Left lung (tissue), 10 donors: ENCODE measurements around the gene CNBP. TPM values are rescaled to one million over a fixed set of nuclear protein-coding genes. Genes with fewer than 3 reads are reported as not detected.

ENCODE experiments used
- ATAC-seq: fragments of 200-7000 bp; cut with Tn5 transposase; one replicate; pipeline ENCODE4 v1.9.1; 2020; ENCODE audit warnings: moderate library complexity
- DNase-seq, 4 donors: peaks; one replicate each; pipeline ENCODE4 v3.0.0-alpha.2; 2013 to 2020
- H3K27ac ChIP-seq, 2 donors: fragments of 200-600 bp; sonication (generic) in 1 of 2; one replicate each; pipeline versions ENCODE4 v1.5.0 to v1.8.0; 2020 to 2021
- H3K27me3 ChIP-seq, 2 donors: fragments of 200-600 bp; sonication (generic) in 1 of 2; one replicate each; pipeline versions ENCODE4 v1.5.0 to v1.8.0; 2020 to 2021
- H3K36me3 ChIP-seq, 2 donors: fragments of 200-600 bp; sonication (generic) in 1 of 2; one replicate each; pipeline versions ENCODE4 v1.5.0 to v1.8.0; 2020 to 2021
- H3K4me1 ChIP-seq, 2 donors: fragments of 200-600 bp; one replicate each; pipeline ENCODE4 v1.8.0; 2021
- H3K4me3 ChIP-seq, 2 donors: fragments of 200-600 bp; sonication (generic) in 1 of 2; one replicate each; pipeline versions ENCODE4 v1.5.0 to v1.8.0; 2020 to 2021; ENCODE audit warnings: mild to moderate bottlenecking in 1 of 2
- H3K9me3 ChIP-seq, 2 donors: fragments of 200-600 bp; sonication (generic) in 1 of 2; one replicate each; pipeline versions ENCODE4 v1.5.0 to v1.8.0; 2020 to 2021
- intact Hi-C, 2 donors: fragments of 100-400 bp; cut with DNase I; formaldehyde crosslinking; loops; one replicate each; pipeline versions ENCODE4 v1.11.2 to v1.14.2; 2022
- polyA plus RNA-seq, 6 donors: library from polyadenylated mRNA; unstranded; fragments of 120-200 nt; gene quantifications; one replicate each; pipeline ENCODE4 v1.2.1, GENCODE V29; 2013; ENCODE audit not compliant: insufficient read length in 6 of 6
- total RNA-seq, 2 donors: library from RNA; stranded (reverse); fragmentation: NEBNext Ultra II Directional; extraction: Animal tissue kit (Norgen Biotek cat#: 25700); gene quantifications; one replicate each; pipeline ENCODE4 v1.2.1, GENCODE V29; 2021
- TF ChIP-seq, protein P1 (sequence below), 2 donors: fragments of 200-600 bp; sonication (generic) in 1 of 2; IDR thresholded peaks; one replicate each; pipeline versions ENCODE4 v1.5.0 to v1.8.0; 2021; ENCODE audit warnings: antibody characterized with exemption in 2 of 2
- donor health status: DM: no; HTN: yes; CAD: no.
- donor health status: DM: no; HTN: no; CAD: no.

CNBP gene
- total and polyA plus RNA-seq, 8 donors: 221 to 450 (median 417) TPM

DNA sequence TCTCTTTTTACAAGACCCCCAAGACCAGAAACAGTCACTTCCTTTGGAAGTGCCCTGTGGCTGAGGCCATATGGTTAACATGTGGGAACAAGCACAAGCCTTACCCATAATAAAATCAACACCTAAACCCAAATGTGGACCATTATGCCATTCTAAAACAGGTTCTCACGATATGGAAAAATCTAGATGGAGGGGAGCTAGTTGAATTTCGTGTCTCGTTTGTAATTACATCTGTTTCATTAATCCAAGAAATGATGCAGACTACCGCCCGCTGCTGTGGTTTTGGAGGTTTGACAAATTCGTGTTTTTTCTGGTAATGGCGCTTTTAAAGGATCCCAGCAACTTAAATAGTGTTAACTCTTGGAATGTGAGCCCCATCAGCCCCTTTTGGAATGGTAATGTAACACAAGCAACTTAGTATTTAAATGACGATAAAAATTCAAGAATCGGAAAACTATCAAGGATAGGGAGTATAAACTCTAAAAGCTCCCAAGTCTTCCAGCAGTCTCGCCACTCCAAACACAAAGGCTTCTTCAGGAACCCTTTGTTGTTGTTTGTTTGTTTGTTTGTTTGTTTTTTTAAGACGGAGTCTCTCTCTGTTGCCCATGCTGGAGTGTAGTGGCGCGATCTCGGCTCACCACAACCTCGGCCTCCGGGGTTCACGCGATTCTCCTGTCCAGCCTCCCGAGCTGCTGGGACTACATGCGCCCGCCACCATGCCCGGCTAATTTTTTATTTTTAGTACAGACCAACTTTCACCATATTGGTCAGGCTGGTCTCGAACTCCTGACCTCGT, 1.1 kb downstream of the CNBP start:
- H3K27me3 ChIP-seq: no peaks in the 10 kb centered on the region
- TF ChIP-seq, protein P1, sequence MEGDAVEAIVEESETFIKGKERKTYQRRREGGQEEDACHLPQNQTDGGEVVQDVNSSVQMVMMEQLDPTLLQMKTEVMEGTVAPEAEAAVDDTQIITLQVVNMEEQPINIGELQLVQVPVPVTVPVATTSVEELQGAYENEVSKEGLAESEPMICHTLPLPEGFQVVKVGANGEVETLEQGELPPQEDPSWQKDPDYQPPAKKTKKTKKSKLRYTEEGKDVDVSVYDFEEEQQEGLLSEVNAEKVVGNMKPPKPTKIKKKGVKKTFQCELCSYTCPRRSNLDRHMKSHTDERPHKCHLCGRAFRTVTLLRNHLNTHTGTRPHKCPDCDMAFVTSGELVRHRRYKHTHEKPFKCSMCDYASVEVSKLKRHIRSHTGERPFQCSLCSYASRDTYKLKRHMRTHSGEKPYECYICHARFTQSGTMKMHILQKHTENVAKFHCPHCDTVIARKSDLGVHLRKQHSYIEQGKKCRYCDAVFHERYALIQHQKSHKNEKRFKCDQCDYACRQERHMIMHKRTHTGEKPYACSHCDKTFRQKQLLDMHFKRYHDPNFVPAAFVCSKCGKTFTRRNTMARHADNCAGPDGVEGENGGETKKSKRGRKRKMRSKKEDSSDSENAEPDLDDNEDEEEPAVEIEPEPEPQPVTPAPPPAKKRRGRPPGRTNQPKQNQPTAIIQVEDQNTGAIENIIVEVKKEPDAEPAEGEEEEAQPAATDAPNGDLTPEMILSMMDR (IDR thresholded peaks at IDR 0.05): no peak
- ATAC-seq (peak; percentile 2), DNase-seq (no peak)
- H3K4me3 ChIP-seq: peak overlapping the region; percentile 95 to 99
- intact Hi-C loops: no loop called here
- H3K27ac ChIP-seq: peak overlapping the region; percentile 98
- peaks cover 33 to 72% of the 10 kb centered on the region in 2 donors for H3K4me1 ChIP-seq
- H3K9me3 ChIP-seq: no peaks in the 10 kb centered on the region
- H3K36me3 ChIP-seq: peaks cover 0 to 17% of the 10 kb centered on the region in 2 donors

DNA sequence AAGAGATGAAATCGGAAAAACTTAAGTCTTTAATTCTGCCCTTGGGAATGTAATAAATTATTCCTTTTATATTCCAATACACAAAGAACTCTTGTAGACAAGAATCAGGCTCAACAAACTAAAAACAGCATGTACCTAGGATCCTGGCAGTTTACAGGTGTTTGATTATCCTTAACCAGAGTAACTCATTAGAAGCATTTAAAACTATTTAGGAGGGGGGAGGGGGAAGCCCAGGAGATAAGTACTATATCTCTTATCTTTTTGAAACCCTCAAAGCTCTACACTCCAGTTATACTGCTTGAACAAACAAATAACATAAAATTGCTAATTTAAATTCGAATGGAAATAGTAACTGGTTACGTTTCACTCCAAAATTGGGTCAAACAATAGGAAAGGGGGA, 1.9 kb downstream of the CNBP start:
- Histone ChIP-seq H3K36me3 (peaks cover 0 to 22% of the 10 kb centered on the region in 2 donors), H3K27me3 (no peaks in the 10 kb centered on the region), H3K27ac (peak overlapping the region; percentile 98), H3K4me3 (peak overlapping the region; percentile 95 to 99), H3K9me3 (no peaks in the 10 kb centered on the region), H3K4me1 (peaks cover 33 to 76% of the 10 kb centered on the region in 2 donors)
- DNase-seq (no peak), ATAC-seq (no peak)
- intact Hi-C loops: no loop called here
- TF ChIP-seq, protein P1 (IDR thresholded peaks at IDR 0.05): no peak

DNA sequence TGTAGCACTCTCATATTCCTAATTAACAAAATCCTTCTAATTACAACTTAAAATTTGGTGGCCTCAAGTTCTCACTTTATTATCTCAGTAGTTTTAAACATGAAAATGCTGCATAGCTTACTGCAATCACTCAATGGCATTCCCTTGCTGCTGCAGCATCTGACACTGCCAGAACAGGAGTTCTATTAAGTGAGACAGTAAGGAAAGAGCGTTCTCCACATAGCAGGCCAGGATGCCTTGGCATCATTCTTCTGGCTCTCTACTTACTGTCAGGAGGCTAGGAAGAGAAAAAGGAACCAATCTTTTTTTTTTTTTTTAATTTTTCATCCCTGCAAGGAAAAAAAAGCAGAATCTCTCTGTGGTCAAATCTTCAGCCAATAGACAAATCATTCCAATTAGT, 3.2 kb downstream of the CNBP start:
- Histone ChIP-seq H3K36me3 (peaks cover 0 to 26% of the 10 kb centered on the region in 2 donors), H3K4me3 (peak overlapping the region in 1 of 2 donors; percentile 99), H3K27ac (peak overlapping the region; percentile 40 to 98), H3K4me1 (peaks cover 35 to 78% of the 10 kb centered on the region in 2 donors), H3K9me3 (no peaks in the 10 kb centered on the region), H3K27me3 (no peaks in the 10 kb centered on the region)
- TF ChIP-seq, protein P1 (IDR thresholded peaks at IDR 0.05): no peak
- no peak for DNase-seq
- no peak for ATAC-seq
- intact Hi-C loops: no loop called here

DNA sequence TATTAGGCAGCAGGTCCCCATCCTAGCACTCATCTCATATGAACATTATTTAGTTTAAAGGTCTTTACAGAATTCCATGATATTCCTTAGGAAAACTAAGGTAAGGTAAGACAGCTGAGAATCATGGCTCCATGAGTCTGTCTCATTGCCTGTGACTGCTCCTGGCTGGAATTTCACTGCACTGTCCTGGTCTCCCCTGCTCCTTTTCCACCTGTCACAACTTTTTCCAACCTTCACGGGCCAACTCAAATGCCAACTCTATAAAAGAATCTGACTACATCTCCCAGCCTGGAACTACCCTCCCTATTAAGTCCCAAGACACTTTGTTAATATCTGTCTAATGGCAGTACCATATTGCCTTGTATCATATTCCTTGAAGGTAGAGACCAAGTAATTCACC, 7.6 kb downstream of the CNBP start:
- H3K4me1 ChIP-seq: peaks cover 40 to 91% of the 10 kb centered on the region in 2 donors
- TF ChIP-seq, protein P1 (IDR thresholded peaks at IDR 0.05): no peak
- H3K27ac ChIP-seq: no peak overlapping the region
- ATAC-seq (no peak), DNase-seq (no peak)
- H3K9me3 ChIP-seq: no peaks in the 10 kb centered on the region
- H3K4me3 ChIP-seq: no peak overlapping the region
- intact Hi-C loops: no loop called here
- H3K27me3 ChIP-seq: no peaks in the 10 kb centered on the region
- peaks cover 0 to 52% of the 10 kb centered on the region in 2 donors for H3K36me3 ChIP-seq

DNA sequence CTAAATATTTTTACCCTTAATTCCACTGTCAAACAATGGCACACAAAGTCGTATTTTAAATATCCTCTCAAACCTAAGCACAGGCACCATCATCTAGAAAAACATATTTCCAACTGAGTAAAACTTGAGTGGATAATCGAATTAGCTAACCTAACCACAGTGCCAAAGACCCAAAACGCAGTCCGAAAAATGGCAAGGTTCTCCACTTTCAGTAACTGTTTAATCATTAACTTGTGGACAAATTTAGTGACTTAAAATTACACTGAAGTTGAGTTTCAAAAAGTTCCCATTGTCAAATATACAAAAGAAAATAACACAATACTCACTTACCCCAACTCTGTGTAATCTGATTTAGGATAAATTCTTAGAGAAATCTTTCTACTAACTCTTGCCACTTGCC, 10.0 kb downstream of the CNBP start:
- DNase-seq (no peak), ATAC-seq (no peak)
- no peak overlapping the region for H3K4me3 ChIP-seq
- H3K36me3 ChIP-seq: peaks cover 0 to 66% of the 10 kb centered on the region in 2 donors
- no peaks in the 10 kb centered on the region for H3K9me3 ChIP-seq
- H3K27me3 ChIP-seq: no peaks in the 10 kb centered on the region
- H3K4me1 ChIP-seq: peaks cover 18 to 68% of the 10 kb centered on the region in 2 donors
- TF ChIP-seq, protein P1 (IDR thresholded peaks at IDR 0.05): no peak
- peak overlapping the region in 1 of 2 donors; percentile 39 for H3K27ac ChIP-seq
- intact Hi-C loops: no loop called here
